Stimulated activated CD8-positive, alpha-beta memory T cell treated with anti-CD3 and anti-CD28 coated beads, Interleukin-12 subunit alpha, Interleukin-12 subunit beta, amount 100 ng/mL, for 24 hours (primary cell): ENCODE measurements around the gene MUC4.
"Not testable (repeated sequence)": the region's sequence is repeated elsewhere in the genome, so short reads cannot be mapped to it uniquely, and the experiment has no call there.

Source experiments
- DNase-seq: peaks from one replicate; pipeline ENCODE4 v3.0.0-alpha.2; 2020; ENCODE audit errors: extremely low read depth

Gene MUC4

GRCh38 chr3:195761123-195761566, 50.6 kb downstream of the MUC4 start:
- DNase-seq, result no peak

- DNase-seq, result no peak
Measured at GRCh38 chr3:195760345-195761122, 51.2 kb downstream of the MUC4 start.

DNA sequence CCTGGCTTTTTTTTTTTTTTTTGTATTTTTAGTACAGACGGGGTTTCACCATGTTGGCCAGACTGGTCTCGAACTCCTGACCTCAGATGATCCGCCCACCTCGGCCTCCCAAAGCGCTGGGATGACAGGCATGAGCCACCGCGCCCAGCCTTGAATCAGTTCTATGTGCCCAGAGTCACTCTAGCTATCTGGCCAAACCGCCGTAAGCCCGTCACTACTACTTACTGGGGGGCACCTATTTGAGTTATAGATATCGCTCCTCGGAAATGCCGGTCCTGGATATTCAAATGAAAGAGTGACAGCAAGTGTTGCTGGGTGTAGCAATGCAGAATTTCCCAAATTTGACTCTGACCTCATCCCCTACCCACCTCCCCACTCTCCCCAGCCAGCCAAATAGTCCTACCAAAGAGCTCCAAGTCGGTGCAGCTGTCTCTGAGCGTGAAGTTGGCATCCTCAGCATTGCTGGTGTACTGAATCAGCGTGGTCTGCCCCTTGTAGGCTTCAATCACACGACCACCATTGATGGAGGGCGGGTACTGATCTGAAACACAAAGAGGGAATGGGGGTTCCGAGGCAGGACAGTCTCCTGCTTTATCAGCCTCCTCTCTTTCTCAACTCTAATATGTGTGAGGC, 52.9 kb downstream of the MUC4 start:
- no peak for DNase-seq

DNA sequence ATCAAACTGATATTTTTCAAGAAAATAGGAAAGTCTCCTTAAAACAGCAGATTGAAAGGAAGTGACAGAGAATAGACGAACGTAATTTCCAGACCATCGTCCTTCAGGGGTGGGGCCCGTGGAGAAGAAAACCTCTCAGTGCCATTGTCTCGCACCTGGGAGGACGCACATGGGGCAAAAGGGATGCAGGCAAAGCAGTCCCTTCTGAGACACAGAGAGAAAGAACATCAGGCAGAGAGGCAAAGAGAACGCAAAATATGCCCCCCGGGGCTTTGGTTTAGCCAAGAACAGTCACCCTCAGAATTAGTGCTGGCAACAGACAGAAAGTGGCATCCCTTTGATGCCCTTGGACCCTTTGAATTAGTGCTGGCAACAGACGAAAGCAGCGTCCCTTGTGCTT, 53.9 kb downstream of the MUC4 start:
- DNase-seq, result no peak

DNA sequence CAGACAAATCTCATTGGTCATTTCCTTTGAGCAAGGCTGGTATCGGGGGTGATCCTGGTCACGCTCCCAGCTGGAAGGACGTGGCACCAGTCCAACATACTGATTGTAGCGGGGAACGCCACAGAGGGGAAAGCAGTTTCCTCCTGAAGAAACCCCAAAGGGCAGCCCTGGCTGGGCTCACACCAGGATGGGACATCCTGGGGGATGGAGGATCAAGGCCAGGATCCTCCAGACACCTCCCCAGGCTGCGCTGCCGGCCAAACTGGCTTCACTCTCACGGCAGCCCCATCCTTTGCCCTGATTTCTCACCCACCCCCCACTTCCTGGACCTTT, 54.3 kb downstream of the MUC4 start:
- DNase-seq, result no peak

GRCh38 chr3:195755791-195756676, 55.7 kb downstream of the MUC4 start:
- no peak for DNase-seq

GRCh38 chr3:195755391-195755790, 56.3 kb downstream of the MUC4 start:
- no peak for DNase-seq

DNA sequence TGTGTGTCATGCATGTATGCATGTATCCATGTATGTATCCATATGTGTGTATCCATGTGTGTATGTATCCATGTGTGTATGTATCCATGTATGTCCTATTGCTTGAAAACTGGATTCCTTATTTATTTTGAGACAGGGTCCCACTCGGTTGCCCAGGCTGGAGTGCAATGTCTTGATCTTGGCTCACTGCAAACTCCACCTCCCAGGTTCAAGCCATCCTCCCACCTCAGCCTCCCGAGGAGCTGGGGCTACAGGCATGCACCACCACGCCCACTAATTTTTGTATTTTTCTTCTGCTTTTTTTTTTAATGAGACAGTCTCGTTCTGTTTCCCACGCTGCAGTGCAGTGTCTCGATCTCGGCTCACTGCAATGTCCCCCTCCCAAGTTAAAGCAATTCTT, 56.8 kb downstream of the MUC4 start:
- no peak for DNase-seq

DNA sequence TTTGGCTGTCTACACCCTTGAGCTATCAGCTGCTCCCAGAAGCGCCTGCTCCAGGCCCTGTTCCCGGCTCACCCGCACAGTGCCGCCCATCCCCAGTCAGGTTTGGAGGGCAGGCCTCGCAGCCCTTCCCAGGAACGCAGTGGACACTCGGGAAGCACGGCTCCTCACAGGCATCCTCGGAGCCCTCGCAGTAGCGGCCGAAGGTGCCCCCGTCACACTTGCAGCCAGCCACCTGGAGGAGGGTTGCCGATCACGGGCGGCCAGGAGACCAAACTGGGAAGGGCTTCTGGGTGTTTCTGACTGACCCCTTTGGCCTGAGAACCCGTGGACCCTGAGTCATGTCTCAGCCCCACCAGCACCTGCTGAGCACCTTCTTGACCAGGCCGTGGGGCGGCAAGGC, 57.6 kb downstream of the MUC4 start:
- DNase-seq, result no peak

GRCh38 chr3:195753581-195753980, 58.1 kb downstream of the MUC4 start:
- DNase-seq, result no peak

DNA sequence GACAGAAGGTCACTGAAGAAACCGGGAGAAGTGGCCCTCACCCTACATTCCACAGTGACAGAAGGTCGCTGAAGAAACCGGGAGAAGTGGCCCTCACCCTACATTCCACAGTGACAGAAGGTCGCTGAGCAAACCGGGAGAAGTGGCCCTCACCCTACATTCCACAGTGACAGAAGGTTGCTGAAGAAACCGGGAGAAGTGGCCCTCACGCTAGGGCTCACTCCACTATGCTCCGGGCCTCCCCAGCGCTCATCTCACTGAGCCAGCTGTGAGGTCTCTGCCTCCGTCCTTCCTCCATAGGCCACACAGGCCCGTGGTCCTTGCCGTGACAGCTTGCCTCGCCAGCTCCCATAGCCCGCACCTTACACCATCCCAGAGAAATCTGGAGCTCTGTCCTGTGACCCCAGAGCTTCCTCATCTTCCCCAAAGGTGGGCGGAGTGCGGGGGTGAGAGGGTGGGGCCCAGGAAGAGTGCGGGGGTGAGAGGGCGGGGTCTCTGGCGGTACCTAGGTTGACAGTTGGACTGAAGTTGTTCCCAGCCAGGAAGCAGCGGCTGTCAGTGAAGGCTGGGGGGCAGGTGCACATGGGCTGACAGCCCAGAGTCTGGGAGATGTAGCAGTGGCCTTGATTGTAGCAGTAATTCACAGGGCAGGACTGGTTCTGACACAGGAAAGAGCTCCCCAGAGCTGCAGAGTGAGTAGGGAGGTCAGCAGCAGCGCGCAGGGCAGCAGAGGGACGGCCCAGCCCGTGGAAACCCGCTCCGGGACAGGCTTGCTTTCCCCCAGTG, 59.0 kb downstream of the MUC4 start:
- DNase-seq, result no peak

DNA sequence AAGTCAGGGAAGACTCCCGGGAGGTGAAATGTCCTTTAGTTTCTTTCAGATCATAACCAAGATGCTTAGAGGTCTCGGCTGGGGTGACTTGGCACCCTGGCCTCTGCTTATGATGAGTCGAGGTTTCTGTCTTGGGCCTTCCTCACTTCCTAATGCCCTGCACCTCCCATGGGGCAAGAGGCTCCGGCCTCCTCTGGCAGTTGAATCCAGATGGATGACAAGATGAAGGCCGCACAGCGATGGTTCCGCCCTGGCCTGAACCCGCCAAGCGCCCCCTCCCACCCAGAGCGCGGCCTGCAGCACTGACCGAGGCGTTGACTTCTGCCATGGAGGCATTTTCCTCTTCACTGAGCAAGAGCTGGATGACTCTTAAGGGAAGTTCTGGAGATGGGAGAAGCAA, 59.7 kb downstream of the MUC4 start:
- no peak for DNase-seq

- no peak for DNase-seq
Measured at GRCh38 chr3:195751560-195751959, 60.2 kb downstream of the MUC4 start.

DNA sequence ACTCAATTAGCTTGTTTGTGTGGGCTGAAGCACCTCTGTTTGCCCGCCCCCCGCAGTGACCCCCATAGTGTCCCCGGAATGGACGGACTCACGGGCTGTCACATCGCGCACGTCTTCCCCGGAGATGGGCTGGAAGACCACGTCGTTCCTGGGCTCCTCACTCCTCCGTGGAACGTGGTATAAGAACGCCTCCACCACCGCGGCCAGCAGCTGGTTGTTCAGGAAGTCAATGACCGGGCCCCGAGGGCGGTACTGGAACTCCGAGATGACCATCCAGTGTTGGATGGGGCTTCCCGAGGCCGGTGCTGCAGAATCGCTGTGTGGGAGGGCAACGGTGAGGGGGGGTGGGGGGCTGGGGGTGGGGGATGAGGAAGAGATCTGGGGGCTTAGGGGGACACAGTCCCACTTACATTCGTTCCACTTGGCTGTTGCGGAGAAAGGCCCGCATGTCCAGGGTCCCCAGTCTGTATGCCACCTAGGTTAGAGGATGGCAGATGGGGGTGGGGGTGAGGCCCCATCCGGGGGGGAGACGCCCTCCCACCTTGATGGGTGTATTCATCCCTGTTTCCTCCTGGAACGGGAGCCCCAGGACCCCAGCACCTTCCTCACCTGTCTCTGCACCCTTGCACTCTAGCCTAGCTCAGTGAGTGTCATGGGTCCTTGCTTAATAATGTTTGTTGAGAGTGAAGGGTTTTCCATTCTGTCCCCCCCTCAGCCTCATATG, 60.8 kb downstream of the MUC4 start:
- no peak for DNase-seq

- not testable (repeated sequence) for DNase-seq
Measured at GRCh38 chr3:195749101-195749500, 62.6 kb downstream of the MUC4 start.

- DNase-seq, result no peak
Measured at GRCh38 chr3:195748661-195749060, 63.1 kb downstream of the MUC4 start.

GRCh38 chr3:195746751-195747150, 65.0 kb downstream of the MUC4 start:
- DNase-seq, result no peak

DNA sequence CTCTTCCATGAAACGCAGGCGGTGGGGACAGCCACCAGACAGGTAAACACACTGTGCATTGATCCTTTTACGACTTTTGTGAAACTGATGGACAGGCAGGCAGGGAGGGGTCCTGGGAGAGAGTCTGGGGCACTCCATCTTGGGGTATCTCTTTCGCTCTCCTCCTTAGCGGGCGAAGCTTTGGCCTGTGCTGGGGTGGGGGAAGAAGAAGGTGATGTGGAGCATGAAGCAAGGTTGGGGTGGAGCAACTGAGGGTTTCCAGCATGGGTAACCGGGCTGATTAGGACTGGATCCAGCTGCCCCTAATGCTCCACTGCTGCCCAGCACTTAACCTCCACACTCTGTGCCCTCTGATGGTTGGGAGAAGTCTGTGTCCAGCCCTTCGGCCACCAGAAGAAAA, 65.4 kb downstream of the MUC4 start:
- DNase-seq, result no peak

DNA sequence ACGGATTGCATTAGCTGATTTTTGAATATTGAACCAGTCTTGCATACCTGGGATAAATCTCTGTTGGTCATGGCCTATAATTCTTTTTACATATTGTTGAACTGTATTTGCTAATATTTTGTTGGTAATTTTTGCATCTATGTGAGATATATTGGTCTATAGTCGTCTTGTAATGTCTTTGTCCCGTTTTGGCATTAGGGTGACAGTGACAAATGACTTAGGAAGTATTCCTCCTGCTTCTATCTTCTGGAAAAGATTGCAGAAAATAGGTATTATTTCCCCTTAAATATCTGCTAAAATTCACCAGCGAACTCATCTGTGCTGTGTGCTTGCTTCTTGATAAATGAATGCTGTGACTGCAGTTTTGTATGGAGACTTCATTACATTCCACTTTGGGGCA, 67.3 kb downstream of the MUC4 start:
- no peak for DNase-seq

DNA sequence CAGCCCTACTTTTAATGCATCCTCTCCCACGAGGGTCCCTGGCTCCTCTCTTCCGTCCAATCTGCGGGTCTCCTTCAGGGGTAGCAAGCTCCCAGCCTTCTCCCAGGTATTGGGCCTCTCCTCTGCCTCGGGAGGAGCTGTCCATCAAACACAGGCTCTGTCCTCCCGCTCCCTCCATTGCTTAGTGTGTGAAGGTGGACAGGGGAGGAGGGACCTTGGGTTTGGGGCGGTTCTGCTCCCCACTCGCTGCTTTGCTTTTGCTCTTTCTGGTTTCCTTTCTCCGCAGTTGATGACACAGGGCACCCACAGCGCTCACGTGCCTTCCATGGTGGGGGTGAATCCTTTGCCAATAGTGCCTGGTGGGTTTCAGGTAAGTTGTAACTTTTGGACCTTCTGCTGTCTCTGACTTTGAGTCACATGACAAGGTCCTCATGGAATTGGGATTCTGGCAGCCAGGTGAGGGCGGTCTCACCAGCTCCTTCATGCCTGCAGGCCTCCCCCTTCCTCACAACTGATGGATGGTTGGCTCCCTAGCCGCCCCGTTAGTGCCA, 72.1 kb downstream of the MUC4 start:
- DNase-seq, result no peak
